Measurements from ENCODE around the gene ATP2B2. TPM values are rescaled to one million over a fixed set of nuclear protein-coding genes. Genes with fewer than 3 reads are reported as not detected.
A peak's percentile ranks its signal among the peaks of the same experiment; 100 is the strongest.

ATP2B2 gene
- total and polyA plus RNA-seq, 2 of the 8 experiments (the other 6 are each of a cell fraction or from before 2014, with no cell fraction given): 0.14 to 1.2 TPM

- Histone ChIP-seq H4K5ac (ENCODE audit: insufficient read length, low read depth, low read length) (no peak overlapping the region), H3K27me3 (replicated peaks in 1 of 4; ENCODE audit: control insufficient read depth in 3 of 4, extremely low read depth in 1 of 4, insufficient read depth in 3 of 4, low read length in 3 of 4) (no peaks in the 10 kb centered on the region), H2BK12ac (ENCODE audit: low read depth, low read length) (no peak overlapping the region), H3K23me2 (ENCODE audit: low read depth, low read length) (no peaks in the 10 kb centered on the region; the same call in 1 of the 2 replicates), H2AK5ac (ENCODE audit: low read depth, low read length) (no peak overlapping the region), H4K91ac (replicated peaks; ENCODE audit: insufficient read length, low read length) (no peak overlapping the region), H3K27ac (ENCODE audit: low read depth, low read length) (no peak overlapping the region), H3K79me2 (ENCODE audit: control insufficient read depth in 1 of 2, insufficient read depth in 2 of 2, low read length in 2 of 2) (no peaks in the 10 kb centered on the region), H2BK5ac (ENCODE audit: low read depth, low read length) (no peak overlapping the region), H2BK120ac (replicated peaks; ENCODE audit: low read depth, low read length) (no peak overlapping the region), H3K4me3 (ENCODE audit: extremely low read depth in 1 of 4, insufficient read depth in 2 of 4, low read depth in 3 of 4, low read length in 4 of 4) (no peak overlapping the region), H4K20me1 (replicated peaks in 1 of 2; ENCODE audit: control insufficient read depth in 1 of 2, insufficient read depth in 2 of 2, low read length in 2 of 2) (no peaks in the 10 kb centered on the region), H3K56ac (replicated peaks; ENCODE audit: insufficient read length, low read depth, low read length) (no peak overlapping the region), H3K23ac (ENCODE audit: insufficient read length) (no peak overlapping the region), H2AFZ (ENCODE audit: low read length) (no peak overlapping the region), H3K4me1 (replicated peaks in 1 of 4; ENCODE audit: control insufficient read depth in 3 of 4, insufficient read depth in 4 of 4, low read length in 3 of 4) (no peaks in the 10 kb centered on the region), H3K9ac (replicated peaks in 1 of 4; ENCODE audit: extremely low read depth in 1 of 4, low read depth in 3 of 4, low read length in 3 of 4) (no peak overlapping the region), H3K36me3 (ENCODE audit: control insufficient read depth in 2 of 4, insufficient read depth in 4 of 4, low read length in 3 of 4) (no peaks in the 10 kb centered on the region), H3K4ac (replicated peaks; ENCODE audit: insufficient read length, low read depth, low read length) (no peak overlapping the region), H3K79me1 (ENCODE audit: low read depth, low read length) (no peaks in the 10 kb centered on the region), H3K4me2 (ENCODE audit: insufficient read depth in 1 of 2, low read depth in 2 of 2, low read length in 2 of 2) (no peak overlapping the region), H3K9me3 (ENCODE audit: insufficient read depth in 2 of 2, low read depth in 1 of 2, low read length in 1 of 2) (no peaks in the 10 kb centered on the region), H2BK20ac (ENCODE audit: low read length) (no peak overlapping the region), H2BK15ac (ENCODE audit: low read length) (no peak overlapping the region), H3K18ac (ENCODE audit: extremely low read depth, low read length) (no peak overlapping the region), H3K14ac (ENCODE audit: insufficient read length) (no peak overlapping the region), H4K8ac (ENCODE audit: extremely low read depth, insufficient read depth, low read length) (no peak overlapping the region)
- DNase-seq (ENCODE audit: low read depth in 1 of 2, low spot score in 2 of 2) (no peak), FAIRE-seq (no peak)
- ChIA-PET CTCF (ENCODE audit: partially characterized antibody) (interaction anchor here (0.6 to 8.9 kb wide), 9 partner anchors 17 to 322 kb away, joined by 3 to 46 read pairs (median 3); no protein-coding TSS in a partner anchor), POLR2A (ENCODE audit: partially characterized antibody) (interaction anchor here (1.0 kb wide), 1 partner anchor 10 kb away, joined by 3 read pairs; no protein-coding TSS in a partner anchor)
- 66% methylated on average over 13 of the region's 19 CpGs; no CpG with 5 or more reads in 1 of the 2 experiments for WGBS, 2 experiments (ENCODE audit: extremely low coverage in 1 of 2, insufficient coverage in 1 of 2, insufficient read length in 1 of 2, insufficient replicate concordance in 2 of 2, low coverage in 1 of 2, low lambda C conversion rate in 2 of 2, missing lambda C conversion rate in 1 of 2)
- TF ChIP-seq HDAC2 (IDR thresholded peaks at IDR 0.05; ENCODE audit: borderline replicate concordance in 1 of 2, low read depth in 2 of 2, low read length in 2 of 2): no peak
- TF ChIP-seq YY1 (IDR thresholded peaks at IDR 0.05; ENCODE audit: low read depth, low read length): no peak
- peak; percentile 54 to 55 for TF ChIP-seq RAD21 (IDR thresholded peaks at IDR 0.05 in 1 of 2, conservative IDR thresholded peaks at IDR 0.05 in 1 of 2; ENCODE audit: low read depth in 2 of 2, low read length in 2 of 2)
- TF ChIP-seq NRF1 (IDR thresholded peaks at IDR 0.05; ENCODE audit: low read depth, low read length): no peak
- TF ChIP-seq, protein P1, sequence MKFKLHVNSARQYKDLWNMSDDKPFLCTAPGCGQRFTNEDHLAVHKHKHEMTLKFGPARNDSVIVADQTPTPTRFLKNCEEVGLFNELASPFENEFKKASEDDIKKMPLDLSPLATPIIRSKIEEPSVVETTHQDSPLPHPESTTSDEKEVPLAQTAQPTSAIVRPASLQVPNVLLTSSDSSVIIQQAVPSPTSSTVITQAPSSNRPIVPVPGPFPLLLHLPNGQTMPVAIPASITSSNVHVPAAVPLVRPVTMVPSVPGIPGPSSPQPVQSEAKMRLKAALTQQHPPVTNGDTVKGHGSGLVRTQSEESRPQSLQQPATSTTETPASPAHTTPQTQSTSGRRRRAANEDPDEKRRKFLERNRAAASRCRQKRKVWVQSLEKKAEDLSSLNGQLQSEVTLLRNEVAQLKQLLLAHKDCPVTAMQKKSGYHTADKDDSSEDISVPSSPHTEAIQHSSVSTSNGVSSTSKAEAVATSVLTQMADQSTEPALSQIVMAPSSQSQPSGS (IDR thresholded peaks at IDR 0.05; ENCODE audit: low read length): no peak
- no peak for TF ChIP-seq PHF8 (conservative IDR thresholded peaks at IDR 0.05; ENCODE audit: low read depth, low read length)
- TF ChIP-seq POLR2A (IDR thresholded peaks at IDR 0.05; ENCODE audit: control extremely low read depth in 1 of 2, low read depth in 2 of 2, low read length in 2 of 2): no peak
- TF ChIP-seq TAF1 (IDR thresholded peaks at IDR 0.05; ENCODE audit: low read depth, low read length): no peak
These were observed 88.6 kb downstream of the ATP2B2 start for GRCh38 chr3:10416730-10417300.

Measured in H1 (cell line).